HTR-8/SVneo (cell line): ENCODE data around the gene THADA.
"Not testable (repeated sequence)": the region's sequence is repeated elsewhere in the genome, so short reads cannot be mapped to it uniquely, and the experiment has no call there.

Experiments
- DNase-seq: peaks from one replicate; pipeline ENCODE4 v3.0.0; 2011; ENCODE audit warnings: low spot score, mixed read lengths; ENCODE audit not compliant: insufficient read length
- FAIRE-seq: peaks from 2 replicates; lab custom pipeline; 2011; peaks lifted over from hg19 to GRCh38; lab: Jason Lieb, UNC

Gene THADA

DNA sequence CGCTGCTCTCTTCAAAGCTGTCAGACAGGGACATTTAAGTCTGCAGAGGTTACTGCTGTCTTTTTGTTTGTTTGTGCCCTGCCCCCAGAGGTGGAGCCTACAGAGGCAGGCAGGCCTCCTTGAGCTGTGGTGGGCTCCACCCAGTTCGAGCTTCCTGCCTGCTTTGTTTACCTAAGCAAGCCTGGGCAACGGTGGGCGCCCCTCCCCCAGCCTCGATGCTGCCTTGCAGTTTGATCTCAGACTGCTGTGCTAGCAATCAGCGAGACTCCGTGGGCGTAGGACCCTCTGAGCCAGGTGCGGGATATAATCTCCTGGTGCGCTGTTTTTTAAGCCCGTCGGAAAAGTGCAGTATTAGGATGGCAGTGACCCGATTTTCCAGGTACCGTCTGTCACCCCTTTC, 47.5 kb downstream of the THADA start:
- not testable (repeated sequence) for FAIRE-seq, DNase-seq

DNA sequence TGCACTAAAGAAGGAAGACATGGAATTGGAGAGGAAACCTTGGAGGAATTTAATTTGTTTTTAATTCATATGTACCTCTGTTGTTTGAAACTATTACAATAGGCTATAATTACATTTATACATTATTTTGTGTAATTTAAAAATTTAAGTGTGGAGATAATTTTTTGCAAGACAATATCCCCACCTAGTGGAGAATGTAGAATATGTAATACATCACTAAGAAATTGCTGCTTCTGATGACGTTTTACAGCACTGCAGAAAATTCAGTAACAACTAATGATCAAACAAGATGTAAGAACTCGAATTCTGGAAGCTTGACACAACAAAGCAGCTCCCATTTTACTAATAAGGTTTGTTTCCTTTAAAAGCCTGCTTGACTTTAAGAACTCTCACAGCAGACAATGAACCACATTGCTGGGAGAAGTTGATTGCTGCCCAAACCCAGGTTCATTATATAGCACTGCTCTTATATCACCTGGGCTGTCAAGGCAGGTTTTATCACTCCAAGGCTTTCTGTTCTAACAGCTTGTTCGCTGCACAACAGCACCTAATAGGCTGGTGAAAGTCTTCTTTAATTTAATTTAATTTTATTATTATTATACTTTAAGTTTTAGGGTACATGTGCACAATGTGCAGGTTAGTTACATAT, 53.4 kb downstream of the THADA start:
- FAIRE-seq (no peak), DNase-seq (peak; percentile 40)

DNA sequence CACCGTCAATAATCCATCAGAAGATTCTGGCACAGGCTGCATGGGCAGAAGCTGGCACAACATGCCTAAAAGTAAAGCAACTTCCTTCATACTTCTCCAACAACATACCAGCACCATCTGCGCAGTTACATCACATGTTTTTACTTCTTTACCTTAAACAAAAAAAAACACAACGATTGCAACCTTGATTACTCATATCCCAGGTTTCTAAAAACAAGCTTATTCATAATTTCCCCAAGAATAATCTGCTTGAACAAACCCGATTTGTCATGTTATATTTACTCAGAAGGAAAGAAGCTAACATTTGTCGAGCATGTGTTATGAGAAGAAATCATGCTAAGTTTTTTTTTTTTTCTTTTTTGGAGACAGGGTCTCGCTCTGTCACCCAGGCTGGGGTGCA, 54.7 kb downstream of the THADA start:
- no peak for FAIRE-seq

DNA sequence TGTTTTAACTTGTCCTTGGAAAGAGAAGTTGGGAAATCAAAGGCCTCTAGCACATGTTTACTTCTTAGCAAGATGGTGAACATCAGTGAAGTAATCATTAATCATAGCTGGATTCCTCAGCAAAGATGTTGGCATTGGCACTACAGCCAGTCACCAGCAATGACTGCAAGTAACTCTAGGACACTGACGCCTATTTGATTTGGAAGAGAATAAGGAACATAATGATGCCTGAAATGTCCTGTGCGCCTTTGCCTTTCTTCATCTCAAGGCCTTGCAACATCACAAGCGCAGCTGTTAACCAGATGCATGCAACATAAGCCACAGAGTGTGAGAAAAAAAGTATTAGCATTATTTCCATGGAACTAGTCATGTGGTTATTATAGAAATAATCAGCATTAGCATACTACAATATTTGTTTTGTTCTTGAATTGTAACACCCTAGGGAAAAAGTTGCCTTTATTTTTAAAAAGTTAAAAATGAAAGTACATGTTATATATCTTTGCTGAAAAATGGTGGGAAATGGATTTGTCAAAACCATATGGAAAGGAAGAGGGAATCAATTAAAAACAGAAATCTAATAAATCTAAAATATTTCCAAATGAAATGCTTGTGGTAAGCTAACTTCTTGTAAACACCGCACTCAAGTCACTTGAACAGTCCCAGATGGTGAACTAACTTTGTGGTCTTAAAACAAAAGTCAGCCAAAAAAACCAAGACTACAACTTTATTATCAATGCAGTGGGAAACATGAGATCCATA, 55.6 kb downstream of the THADA start:
- DNase-seq = no peak
- FAIRE-seq = no peak

More for the DNA sequence above, 54.7 kb downstream of the THADA start:
- DNase-seq = no peak

DNA sequence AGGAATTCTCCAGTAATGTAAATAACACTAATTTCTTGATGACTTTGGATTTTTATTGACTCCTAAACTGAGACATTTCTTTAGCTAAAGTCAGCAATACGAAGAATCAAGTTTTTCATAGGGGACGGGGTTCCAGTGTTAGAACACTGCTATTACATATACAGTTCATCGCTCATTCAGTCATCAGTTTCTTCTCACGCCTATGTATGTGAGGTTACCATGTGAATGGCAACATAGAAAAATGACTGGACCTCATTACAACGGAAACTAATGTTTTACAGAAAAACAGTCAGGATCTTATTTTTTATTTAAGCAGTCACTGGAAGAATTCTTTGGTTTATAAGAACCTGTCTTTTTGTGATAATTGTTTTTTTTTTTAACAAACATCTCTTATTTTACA, 56.4 kb downstream of the THADA start:
- FAIRE-seq (no peak), DNase-seq (no peak)

DNA sequence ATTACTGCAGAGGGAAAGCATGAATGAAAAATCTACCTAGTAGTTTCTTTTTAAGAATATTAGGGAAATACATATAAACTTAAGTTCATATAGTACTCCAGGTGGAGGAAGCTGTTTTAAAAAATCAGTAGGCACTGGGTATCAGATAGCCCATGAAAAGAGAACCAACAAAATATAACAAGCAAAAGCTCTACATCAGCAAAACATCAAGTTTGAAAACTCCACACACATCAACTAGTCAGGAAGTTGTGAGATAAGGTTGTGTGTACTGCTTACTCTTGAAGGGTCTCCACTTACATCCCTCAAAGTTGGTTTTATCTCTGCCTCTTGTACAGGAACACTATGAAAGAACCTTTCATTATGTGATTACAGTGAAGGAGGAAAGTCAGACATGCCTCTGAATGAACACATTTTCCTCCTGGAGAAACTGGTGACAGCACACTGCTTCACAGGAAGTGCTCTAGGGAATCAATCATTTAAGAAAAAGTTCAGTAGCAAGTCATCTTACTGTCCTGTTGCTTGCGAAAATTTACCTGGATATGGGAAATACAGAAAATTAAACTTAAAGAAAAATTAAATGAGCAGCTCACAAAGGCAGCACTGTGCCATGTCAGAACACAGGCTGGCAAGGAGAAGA, 57.7 kb downstream of the THADA start:
- DNase-seq (no peak), FAIRE-seq (no peak)

DNA sequence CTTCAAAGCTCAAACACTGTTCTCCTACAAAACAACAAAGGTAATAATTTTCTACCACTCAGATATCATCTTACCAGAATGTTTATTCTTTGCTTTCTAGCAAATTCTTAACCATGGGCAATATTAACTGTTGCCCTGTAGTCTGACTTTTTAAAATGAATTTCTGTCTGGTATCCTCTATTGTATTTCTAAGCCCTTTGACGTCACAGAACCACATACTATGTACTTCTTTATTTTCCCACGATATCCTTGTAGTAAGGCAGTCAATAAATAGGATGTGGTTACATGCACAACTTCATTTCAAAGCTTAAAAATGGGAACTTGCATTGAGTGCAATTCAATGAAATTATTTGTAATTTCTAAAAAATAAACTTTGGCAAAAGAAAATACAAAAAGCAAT, 58.7 kb downstream of the THADA start:
- DNase-seq (no peak), FAIRE-seq (no peak)

DNA sequence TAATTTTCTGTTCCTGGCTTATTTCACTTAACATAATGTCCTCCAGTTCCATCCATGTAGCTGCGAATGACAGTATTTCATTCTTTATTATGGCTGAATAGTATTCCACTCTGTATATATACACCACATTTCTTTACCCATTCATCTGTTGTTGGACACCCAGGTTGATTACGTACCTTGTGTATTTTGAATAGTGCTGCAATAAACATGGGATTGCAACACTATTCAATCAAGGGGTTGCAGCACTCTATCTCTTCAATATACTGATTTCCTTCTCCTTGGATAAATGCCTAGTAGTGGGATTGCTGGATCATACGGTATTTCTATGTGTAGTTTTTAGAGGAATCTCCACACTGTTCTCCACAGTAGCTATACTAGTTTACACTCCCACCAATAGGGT, 61.3 kb downstream of the THADA start:
- FAIRE-seq = no peak
- no peak for DNase-seq

DNA sequence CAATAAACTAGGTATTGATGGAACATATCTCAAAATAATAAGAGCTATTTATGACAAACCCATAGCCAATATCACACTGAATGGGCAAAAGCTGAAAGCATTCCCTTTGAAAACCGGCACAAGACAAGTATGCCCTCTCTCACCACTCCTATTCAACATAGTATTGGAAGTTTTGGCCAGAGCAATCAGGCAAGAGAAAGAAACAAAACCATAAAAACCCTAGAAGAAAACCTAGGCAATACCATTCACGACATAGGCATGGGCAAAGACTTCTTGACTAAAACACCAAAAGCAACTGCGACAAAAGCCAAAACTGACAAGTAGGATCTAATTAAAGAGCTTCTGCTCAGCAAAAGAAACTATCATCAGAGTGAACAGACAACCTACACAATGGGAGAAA, 63.3 kb downstream of the THADA start:
- not testable (repeated sequence) for DNase-seq, FAIRE-seq

DNA sequence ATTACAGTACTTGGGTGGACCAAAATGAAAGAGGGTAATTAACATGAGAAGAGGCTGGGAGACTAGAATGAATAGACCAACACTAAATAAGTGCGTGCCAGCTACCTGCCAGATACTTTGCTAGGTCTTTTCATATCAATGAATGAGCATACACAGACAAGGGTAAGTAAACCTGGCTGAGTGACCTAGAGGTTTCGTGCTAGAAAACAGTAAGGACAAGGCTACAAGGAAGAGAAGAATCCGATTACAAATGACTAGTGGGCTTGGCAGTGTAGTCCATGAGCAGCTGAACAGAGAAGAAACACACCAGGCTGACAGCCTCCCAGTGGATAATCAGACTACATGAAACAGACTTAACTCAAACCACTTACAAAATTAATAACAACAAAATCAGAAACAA, 64.6 kb downstream of the THADA start:
- FAIRE-seq (no peak), DNase-seq (no peak)

DNA sequence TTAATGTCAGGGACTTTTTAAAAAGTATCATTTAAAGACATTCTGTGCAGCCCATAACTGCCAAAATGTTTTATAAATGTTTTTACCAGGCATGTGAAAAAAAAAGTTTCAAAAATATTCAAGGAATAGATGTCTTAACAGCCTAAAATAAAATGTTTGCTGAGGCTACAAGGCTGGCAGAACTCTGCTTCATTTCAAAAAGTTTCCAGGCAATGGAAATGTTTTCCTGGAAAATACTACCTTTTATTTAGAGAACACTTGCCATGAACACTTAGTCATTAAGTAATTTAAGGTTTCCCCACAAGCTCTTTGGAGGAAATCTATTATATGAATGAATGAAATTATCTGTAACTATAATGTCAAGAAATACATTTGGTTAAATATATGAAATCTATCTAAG, 68.8 kb downstream of the THADA start:
- FAIRE-seq (no peak), DNase-seq (no peak)

DNA sequence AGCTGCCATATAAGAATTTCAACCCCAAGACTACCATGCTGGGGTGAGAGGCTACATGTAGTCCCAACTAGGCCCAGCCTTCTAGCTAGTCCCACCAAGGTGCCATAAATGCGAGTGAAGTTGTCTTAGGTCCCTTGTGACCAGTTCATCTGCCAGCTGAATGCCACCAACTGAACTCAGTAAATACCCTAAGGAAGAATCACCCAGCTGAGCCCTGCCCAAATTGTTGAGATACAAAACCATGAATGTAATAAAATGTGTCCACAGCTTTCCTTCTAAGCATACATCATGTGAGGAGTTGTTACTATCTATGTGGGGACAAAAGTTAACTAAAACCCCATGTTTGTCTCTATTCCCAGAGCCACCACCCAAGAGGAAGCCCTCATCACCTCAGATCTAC, 70.3 kb downstream of the THADA start:
- FAIRE-seq = no peak
- no peak for DNase-seq

DNA sequence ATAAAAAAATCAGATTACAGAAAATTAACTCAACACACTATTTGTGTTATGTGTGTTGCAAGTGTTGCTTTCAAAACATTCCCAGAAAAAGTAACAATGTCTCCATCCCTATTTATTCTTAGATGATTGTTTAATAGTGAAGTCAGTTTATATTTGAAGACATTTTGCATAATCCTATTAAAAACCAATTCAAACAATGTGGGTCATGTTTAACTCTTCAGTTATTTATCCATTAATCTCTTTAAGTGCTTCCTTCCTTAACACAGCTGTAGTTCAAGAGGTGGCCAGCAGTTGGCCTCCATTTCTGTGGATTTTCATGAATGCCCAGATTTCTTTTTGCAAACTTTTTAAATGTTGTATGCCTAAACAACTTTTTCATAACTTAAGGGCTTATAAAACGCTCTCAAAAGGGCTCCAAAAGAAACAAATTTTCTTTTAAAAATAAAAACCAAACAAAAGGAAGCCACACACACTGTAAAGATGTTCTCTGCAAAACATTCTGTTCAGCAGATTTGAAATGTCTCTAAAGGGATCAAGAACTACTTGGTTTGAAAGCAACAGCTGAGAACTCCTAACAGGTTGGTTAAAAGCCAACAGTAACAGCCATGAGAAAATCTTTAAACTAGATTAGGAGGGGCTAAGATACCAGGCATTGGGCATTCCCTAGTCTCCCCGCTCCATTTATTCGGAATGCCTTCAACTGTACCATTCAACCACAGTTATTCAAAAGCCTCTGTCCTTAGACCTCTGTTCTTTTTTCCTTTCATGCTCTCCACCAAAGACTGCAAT, 71.5 kb downstream of the THADA start:
- no peak for DNase-seq
- no peak for FAIRE-seq

DNA sequence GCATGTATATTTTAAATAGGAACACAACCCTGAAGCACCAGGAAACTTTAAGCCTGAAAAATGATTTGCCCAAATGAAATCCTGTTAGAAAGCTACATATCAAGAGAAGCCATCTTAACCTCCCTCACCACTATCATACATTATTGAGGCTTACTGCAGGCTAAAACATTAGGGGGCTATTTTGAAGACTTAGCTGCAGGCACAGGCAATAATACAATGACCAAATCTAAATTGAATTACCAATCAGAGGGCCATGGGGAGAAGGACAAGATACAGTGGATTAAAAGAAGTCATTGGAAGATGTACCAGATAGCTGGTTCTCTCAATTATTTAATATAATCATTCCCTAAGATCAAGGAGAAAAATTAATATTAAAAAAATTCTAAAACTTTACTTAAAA, 73.7 kb downstream of the THADA start:
- no peak for DNase-seq
- FAIRE-seq = no peak

DNA sequence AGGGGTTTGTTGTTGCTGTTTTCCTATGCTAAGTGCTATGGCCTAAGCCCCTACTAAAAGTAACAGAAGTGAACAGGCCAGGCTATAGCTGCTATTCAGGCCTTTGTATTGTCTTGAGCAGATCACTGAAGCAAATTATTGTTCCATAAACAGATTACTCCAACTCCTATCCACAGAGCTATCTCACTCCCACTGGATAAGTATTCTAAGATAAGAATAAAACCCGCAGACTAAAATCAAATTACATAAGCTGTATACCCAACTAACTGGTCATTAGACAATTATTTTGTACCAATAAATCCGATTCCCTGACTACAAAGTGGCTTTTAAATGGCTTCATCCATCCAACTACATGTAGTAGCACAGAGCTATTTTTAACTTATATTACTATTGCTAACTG, 74.3 kb downstream of the THADA start:
- FAIRE-seq (no peak), DNase-seq (no peak)

DNA sequence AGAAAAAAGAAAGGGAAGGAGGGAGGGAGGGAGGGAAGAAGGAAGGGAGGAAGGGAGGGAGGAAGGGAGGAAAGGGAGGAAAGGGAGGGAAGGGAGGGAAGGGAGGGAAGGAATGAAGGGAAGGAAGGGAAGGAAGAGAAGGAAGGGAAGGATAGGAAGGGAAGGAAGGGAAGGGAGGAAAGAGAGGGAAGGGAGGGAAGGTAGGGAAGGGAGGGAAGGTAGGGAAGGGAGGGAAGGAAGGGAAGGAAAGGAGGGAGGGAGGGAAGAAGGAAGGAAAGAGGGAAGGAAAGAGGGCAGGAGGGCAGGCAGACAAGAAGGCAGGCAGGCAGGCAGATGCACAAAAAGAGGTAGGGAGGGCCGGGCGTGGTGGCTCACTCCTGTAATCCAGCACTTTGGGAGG, 74.9 kb downstream of the THADA start:
- FAIRE-seq (no peak), DNase-seq (no peak)

DNA sequence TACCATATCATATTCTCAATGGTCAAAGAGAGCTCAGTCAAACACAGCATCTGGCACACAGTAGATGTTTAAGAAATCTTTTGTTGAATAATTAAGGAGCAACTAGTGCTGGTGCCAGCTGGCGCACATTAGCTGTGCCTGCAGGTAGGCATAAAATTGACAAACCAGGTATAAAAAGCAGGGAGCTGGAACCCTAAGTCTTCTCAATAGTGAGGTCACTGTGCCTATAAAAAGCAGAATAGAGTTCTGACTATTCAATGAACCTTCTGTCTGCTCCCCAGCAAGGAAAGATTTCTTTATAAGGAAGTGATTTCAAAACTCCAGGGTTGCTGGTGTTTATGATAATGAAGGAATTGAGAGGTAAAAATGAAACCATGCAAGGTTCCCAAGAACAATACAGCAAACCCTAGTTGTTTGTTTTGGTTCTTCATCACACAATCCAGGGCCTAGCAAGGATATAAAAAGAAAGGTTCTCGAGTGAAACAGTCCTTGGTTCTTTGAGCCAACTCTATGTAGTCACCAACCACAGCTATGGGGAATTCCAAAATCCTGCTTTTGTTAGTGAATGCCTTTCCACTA, 76.1 kb downstream of the THADA start:
- DNase-seq = peak; percentile 2
- FAIRE-seq = no peak

DNA sequence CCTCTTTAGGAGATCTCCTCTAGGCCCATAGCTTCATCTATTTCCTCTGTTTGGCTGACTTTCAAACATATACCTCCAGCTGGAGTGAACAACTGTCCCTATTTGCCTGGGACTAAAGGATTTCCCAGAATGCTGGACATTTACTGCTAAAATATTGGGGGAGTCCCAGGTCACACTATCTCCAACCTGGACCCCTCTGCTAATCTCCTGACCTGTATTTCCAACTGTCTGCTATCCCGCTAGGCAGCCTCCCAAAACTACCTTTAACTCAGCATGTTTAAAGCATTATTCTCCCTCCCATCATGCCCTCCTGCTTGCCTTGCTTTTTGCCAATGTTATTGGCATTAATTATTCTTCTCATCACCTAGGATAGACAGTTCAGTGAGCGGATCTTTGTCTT, 77.1 kb downstream of the THADA start:
- FAIRE-seq (no peak), DNase-seq (no peak)

DNA sequence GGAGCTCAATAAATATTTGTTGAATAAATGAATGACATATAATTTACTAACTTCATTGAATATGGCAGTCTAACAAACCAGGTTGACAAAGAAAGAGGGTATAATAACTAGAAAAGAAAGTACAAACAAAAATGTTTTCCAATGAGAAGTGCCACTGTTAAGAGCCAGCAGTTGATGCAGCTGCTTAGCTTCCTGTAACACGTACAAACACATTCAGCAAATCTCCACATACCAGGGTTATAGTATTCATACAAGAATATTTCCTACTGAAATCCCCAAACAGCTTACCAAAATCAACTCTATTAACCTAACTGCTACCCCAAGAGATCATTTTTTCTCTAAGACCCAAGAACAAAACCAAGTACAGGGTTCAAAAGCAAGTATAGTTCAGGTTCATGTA, 77.7 kb downstream of the THADA start:
- no peak for FAIRE-seq
- DNase-seq = no peak

DNA sequence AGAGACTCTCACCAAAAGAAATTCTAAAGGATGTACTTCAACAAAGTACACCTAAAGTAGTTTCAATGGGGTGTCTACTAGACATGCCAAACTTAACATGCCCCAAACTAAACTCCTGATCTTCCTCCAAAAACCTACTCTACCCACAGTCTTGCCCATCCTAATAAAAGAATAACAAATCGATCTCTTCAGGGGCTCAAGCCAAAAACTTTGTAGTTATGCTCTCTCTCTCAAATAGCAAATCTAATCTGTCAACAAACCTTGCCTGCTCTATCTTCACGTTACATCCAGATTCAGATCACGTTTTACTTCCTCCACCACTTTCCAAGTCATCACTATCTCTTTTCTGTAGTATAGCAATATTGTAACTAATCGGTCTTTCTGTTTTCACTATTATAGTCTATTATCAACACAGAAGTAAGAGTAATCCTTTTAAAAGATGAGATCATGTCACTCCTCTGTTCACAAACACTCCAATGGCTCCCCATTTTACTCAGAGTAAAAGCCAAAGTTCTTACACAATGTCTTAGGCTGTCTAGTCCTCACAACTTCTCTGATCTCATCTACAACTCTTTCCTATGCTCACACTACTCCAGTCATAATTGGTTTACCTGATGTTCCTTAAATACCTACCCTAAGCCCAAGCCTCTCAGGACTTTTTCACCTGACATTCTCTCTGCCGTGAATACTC, 79.9 kb downstream of the THADA start:
- FAIRE-seq (no peak), DNase-seq (no peak)
